ENCODE measurements around the gene PRKAB1.

- TF ChIP-seq EP300 (IDR thresholded peaks at IDR 0.05) (no peak), POLR2A (IDR thresholded peaks at IDR 0.05) (no peak)
Observed at GRCh38 chr12:119684711-119685369, 16.9 kb downstream of the PRKAB1 start.
